Putamen (tissue), 1 donor: Measurements from ENCODE around the gene FAF1.

Experiments used
- DNase-seq: peaks from one replicate; pipeline ENCODE4 v3.0.0-alpha.2; 2016; ENCODE audit warnings: low spot score

The FAF1 gene

GRCh38 chr1:50700621-50701020 lies 259.4 kb downstream of the FAF1 start:
- DNase-seq = no peak

GRCh38 chr1:50700214-50700613 lies 259.9 kb downstream of the FAF1 start:
- DNase-seq = no peak

- DNase-seq = no peak
Observed at GRCh38 chr1:50699795-50700194, 260.3 kb downstream of the FAF1 start.

- DNase-seq = peak; percentile 91
Observed at GRCh38 chr1:50697440-50698421, 262.3 kb downstream of the FAF1 start.

- DNase-seq = no peak
Observed at GRCh38 chr1:50693829-50694228, 266.2 kb downstream of the FAF1 start.

GRCh38 chr1:50684185-50684584 lies 275.9 kb downstream of the FAF1 start:
- no peak for DNase-seq

GRCh38 chr1:50681931-50682330 lies 278.1 kb downstream of the FAF1 start:
- no peak for DNase-seq

- DNase-seq = no peak
Observed at GRCh38 chr1:50667710-50668356, 292.2 kb downstream of the FAF1 start.

- DNase-seq = no peak
Observed at GRCh38 chr1:50667272-50667671, 292.8 kb downstream of the FAF1 start.

GRCh38 chr1:50666849-50667248 lies 293.2 kb downstream of the FAF1 start:
- peak; percentile 47 for DNase-seq

- DNase-seq = no peak
Observed at GRCh38 chr1:50665413-50665812, 294.7 kb downstream of the FAF1 start.

GRCh38 chr1:50661626-50662025 lies 298.4 kb downstream of the FAF1 start:
- DNase-seq = no peak

- DNase-seq = no peak
Observed at GRCh38 chr1:50659107-50659662, 300.9 kb downstream of the FAF1 start.

GRCh38 chr1:50658459-50659076 lies 301.5 kb downstream of the FAF1 start:
- DNase-seq = no peak

- no peak for DNase-seq
Observed at GRCh38 chr1:50656931-50657330, 303.1 kb downstream of the FAF1 start.

GRCh38 chr1:50651476-50652263 lies 308.4 kb downstream of the FAF1 start:
- no peak for DNase-seq

- no peak for DNase-seq
Observed at GRCh38 chr1:50646526-50646925, 313.5 kb downstream of the FAF1 start.

GRCh38 chr1:50645139-50645538 lies 314.9 kb downstream of the FAF1 start:
- DNase-seq = no peak

- DNase-seq = no peak
Observed at GRCh38 chr1:50644447-50645105, 315.5 kb downstream of the FAF1 start.

GRCh38 chr1:50637460-50637859 lies 322.6 kb downstream of the FAF1 start:
- DNase-seq = no peak

- no peak for DNase-seq
Observed at GRCh38 chr1:50634251-50634650, 325.8 kb downstream of the FAF1 start.
